HL-60 (cell line): ENCODE results near the gene FBLIM1.

Source experiments
- GABPA ChIP-seq: IDR thresholded peaks from 2 replicates; pipeline ENCODE4 v1.6.1; 2012; ENCODE audit warnings: low read depth
- POLR2AphosphoS5 ChIP-seq: IDR thresholded peaks from 2 replicates; pipeline ENCODE4 v1.6.1; 2012; ENCODE audit warnings: low read depth
- REST ChIP-seq: IDR thresholded peaks from 2 replicates; pipeline ENCODE4 v1.6.1; 2012; ENCODE audit warnings: low read depth; ENCODE audit not compliant: insufficient replicate concordance
- TF ChIP-seq, protein P1 (sequence below): IDR thresholded peaks from one replicate; pipeline ENCODE4 v1.5.1; 2011; ENCODE audit warnings: low read length, control low read depth, inconsistent platforms; ENCODE audit not compliant: insufficient read depth

DNA sequence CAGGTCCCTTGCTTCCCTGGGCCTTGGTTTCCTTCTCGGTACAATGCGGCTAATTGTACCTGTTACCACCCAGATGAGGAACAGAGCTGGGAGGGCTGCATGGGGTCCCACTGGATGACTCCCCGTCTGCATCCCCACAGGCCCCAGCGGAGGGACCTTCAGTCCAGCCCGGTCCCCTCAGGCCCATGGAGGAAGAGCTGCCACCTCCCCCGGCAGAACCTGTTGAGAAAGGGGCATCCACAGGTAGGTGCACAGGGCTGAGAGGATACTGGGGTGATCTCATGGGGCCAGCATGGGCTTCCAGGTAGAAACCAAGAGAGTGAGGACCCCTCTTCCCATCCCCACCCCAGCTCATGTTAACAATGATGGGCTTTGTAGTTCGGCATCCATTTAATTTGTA is 9.8 kb downstream of the FBLIM1 start:
- TF ChIP-seq, protein P1, sequence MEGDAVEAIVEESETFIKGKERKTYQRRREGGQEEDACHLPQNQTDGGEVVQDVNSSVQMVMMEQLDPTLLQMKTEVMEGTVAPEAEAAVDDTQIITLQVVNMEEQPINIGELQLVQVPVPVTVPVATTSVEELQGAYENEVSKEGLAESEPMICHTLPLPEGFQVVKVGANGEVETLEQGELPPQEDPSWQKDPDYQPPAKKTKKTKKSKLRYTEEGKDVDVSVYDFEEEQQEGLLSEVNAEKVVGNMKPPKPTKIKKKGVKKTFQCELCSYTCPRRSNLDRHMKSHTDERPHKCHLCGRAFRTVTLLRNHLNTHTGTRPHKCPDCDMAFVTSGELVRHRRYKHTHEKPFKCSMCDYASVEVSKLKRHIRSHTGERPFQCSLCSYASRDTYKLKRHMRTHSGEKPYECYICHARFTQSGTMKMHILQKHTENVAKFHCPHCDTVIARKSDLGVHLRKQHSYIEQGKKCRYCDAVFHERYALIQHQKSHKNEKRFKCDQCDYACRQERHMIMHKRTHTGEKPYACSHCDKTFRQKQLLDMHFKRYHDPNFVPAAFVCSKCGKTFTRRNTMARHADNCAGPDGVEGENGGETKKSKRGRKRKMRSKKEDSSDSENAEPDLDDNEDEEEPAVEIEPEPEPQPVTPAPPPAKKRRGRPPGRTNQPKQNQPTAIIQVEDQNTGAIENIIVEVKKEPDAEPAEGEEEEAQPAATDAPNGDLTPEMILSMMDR, result no peak
- TF ChIP-seq POLR2AphosphoS5 (no peak), REST (no peak), GABPA (no peak)
